H4 (cell line): ENCODE measurements around the gene FAM9A. TPM values are rescaled to one million over a fixed set of nuclear protein-coding genes. Genes with fewer than 3 reads are reported as not detected.
"Not testable (repeated sequence)": the region's sequence is repeated elsewhere in the genome, so short reads cannot be mapped to it uniquely, and the experiment has no call there.

Experiments
- DNase-seq: peaks from one replicate; pipeline ENCODE4 v3.0.0-alpha.2; 2015; ENCODE audit warnings: low spot score
- total RNA-seq: library from RNA; depleted of rRNA; stranded (reverse); fragments of >200 nt; shearing (Covaris generic); gene quantifications from 2 replicates; pipeline ENCODE4 v1.2.3, GENCODE V29; 2014

Gene FAM9A
- total RNA-seq, 1 experiment from 2014 or later = not detected

DNA sequence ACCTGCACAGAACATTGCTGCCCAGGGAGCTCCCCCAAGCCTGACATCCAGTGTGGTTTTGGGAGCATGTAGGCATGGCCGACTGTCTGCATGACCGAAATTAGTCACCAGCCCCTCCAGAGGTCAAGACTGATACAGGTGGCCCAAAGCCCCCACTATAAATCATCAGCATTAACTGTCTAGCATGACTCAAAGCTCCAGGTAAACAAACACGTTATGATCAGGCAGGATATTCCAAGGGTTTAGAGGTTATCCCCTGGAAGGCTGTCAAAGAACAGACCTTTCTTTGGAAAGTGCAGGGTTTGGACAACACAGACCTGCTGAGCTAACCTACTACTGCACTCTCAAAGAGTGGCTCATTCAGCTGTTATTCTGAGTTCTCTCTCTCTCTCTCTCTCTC is 2.1 kb upstream of the FAM9A start:
- no peak for DNase-seq

DNA sequence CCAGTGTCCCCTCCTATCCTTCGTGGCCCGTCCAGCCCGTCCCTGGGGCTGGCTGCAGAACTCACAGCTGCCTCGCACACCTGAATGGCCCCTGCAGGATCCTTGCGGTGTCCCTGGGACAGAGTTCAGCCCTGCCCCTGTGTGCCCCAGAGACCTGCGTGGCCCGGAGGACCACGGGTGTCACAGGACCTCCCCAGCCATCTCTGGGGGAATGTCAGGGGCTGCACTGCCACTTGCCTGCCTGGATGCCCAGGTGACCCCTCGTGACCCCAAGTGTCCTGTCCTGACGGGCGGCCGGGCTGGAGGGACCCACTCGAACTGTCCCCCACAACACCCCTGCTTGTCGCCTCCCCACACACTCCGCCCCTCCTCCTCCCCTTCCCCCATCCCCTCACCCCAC is 832 bp downstream of the FAM9A start:
- DNase-seq = not testable (repeated sequence)

DNA sequence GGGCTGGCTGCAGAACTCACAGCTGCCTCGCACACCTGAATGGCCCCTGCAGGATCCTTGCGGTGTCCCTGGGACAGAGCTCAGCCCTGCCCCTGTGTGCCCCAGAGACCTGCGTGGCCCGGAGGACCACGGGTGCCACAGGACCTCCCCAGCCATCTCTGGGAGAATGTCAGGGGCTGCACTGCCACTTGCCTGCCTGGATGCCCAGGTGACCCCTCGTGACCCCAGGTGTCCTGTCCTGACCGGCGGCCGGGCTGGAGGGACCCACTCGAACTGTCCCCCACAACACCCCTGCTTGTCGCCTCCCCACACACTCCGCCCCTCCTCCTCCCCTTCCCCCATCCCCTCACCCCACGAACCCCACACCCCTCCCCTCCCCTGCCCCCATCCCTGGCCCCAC is 1.9 kb downstream of the FAM9A start:
- DNase-seq = not testable (repeated sequence)

DNA sequence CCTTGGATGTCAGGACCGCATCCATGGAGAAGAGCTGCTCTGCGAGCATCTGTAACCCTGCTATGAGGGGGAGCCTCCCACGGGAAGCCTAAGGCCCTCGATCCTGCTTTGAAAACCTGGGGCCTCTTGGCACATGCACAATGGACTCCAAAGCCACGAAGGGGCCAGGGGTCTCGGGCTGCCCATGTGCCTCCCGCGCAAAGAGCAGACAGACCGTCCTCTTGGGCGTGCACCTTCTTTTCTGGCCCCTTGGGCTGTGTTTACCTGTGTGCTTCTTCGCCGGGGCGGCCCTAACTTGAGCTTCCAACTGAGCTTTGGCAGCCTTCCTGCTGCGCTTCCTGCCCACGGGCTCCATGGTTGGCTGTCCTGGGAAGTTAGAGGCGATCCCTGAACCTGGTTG is 2.5 kb downstream of the FAM9A start:
- not testable (repeated sequence) for DNase-seq

DNA sequence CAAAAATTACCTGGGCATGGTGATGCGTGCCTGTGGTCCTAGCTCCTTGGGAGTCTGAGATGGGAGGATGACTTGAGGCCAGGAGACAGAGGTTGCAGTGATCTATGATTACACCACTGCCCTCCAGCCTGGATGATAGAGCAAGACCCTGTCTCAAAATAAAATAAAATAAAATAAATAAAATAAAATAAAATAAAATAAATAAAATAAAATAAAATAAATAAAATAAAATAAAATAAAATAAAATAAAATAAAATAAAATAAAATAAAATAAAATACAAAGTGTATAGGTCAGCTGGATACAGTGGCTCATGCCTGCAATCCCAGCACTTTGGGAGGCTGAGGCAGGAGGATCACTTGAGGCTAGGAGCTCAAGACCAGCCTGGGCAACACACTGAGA is 14.1 kb downstream of the FAM9A start:
- not testable (repeated sequence) for DNase-seq

DNA sequence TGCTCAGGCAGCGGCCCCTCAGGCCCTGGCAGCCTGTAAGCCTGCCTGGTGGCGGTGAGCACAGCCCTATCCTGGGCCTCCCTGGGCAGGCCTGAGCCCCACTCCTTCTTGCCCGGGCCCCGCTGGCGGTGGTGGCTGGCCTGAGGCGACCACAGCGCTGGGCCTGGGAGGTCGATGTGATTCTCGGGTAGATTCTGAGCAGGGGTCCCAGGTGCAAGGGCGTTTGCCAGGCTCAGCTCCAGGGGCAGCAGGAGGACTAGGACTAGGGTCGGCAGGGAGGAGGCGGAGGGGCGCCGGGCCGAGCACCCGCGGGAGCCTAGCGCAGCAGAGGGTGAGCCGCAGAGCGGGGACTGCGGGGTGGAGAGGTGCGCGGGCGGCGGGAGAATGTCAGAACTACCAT is 17.0 kb downstream of the FAM9A start:
- DNase-seq = no peak

DNA sequence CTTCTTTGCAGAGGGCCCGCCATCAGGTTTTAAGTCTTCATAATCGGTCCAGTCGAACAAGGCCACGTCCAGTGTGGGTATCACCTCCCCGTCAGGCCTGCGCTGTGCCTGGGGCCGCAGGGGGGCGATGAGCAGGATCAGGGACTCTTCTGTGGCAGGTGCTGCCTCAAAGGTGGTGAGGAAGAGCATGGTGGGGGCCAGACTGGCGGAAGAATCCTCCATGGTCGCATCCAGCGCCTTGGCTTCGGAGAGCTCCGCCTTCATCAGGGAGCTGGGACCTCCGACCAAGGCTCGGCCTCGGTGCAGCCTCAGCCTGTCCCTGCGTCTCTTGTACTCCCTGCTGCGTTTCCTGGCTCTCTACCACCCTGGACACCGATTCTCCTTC is 17.5 kb downstream of the FAM9A start:
- no peak for DNase-seq

DNA sequence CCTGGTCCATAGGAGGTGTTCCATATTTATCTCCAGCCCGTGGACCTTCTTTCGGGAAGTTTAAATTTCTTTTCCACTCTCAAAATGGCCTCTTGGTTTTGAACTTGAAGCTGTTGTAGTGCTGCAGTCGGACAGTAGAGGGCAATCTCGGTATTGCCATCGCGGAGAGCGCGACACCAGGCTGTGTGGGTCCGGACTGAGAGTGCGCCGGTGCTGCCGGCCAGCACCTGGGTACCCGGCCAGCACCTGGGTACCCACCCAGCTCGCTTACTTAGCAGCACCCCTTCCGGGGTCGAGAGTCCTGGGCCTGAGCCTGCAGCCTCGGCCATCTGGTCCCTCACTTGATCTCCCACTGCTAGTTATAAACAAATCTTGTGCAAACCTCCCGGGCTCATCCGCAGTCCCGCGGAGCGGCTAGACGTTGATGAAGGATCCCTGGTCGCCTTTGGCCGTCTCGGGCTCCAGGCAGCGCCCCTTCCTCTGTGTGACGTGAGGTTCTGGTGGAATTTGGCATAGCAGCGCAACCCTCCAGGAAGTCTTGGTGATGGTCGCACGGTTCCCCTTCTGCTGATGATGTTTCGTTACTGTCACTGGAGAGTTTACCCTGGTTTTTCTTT is 18.0 kb downstream of the FAM9A start:
- DNase-seq = peak; percentile 19

DNA sequence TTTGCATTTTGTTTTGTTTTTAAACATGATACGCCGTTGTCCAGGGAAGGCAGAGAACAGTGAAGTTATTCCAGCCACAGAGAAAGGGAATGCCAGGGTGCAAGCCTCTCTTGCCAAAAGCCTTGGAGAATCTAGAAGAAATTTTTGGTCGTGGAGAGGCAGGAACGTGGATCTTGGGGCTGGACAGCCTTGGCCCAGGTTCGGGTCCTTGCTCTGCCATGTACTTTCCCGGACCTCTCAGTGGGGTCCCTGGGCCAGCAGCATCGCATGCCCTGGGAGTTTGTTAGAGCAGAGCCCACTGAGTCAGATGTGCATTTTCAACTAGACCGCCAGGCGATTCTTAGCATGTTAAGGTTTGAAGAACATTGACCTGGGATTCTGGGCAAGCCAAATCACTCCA is 18.6 kb downstream of the FAM9A start:
- DNase-seq = no peak

DNA sequence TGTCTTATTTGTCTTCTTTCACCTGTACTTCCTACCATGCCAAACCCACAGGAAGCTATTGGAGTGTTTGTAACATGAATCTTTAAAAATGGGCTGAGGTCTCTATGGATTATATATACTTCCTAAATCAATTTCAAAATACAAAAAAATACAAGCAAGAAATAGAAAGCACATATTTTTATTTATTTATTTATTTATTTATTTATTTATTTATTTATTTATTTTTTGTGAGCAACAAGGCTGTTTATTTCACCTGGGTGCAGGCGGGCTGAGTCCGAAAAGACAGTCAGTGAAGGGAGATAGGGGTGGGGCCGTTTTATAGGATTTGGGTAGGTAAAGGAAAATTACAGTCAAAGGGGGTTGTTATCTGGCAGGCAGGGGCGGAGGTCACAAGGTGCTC is 19.3 kb downstream of the FAM9A start:
- DNase-seq = not testable (repeated sequence)

DNA sequence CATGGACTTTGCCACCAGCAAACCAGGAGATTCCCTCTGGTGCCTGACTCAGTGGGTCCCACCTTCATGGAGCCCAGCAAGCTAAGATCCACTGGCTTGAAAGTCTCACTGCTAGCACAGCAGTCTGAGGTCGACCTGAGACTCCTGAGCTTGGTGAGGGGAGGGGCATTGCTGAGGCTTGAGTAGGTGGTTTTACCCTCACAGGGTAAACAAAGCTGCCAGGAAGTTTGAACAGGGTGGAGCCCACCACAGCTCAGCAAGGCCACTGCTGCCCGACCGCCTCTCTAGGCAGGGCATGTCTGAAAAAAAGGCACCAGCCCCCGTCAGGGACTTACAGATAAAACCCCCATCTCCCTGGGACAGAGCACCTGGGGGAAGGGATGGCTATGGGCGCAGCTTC is 28.1 kb downstream of the FAM9A start:
- DNase-seq = no peak

DNA sequence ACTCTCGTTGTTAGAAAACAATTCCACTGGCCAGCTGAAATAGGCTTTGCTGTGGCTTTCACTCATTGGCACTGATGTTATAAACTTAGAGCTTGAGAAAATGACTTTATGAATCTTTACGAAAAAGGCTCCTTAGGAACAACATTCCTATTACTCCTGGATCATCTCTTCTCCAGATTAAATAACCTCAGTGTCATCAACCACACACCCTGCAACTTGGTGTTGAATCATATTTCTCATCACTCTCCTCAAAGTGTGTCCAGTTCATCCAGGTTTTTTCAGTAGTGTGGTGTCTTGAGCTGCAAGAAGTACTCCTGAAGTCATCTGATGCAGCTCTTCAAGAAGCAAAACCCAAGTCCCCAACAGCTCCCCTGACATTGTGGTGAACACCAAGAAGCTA is 41.2 kb downstream of the FAM9A start:
- no peak for DNase-seq

DNA sequence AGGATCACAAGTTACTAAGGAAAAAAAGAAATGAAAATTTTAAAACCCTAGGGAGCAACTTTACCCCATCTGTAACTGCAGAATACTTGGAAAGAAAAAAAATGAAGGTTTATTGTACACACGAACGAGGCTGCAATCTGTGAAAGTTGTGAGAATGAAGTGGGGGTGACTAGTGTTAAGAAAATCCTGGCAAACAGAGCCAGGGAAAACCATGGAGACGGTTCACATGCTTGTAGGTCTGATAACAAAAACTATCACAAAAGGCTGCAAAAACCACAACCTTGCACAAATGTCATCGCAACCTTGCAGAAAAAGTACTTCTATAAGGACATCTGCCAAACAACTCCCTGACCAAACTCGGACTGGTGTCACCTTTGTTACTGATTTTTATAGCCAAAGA is 42.5 kb downstream of the FAM9A start:
- not testable (repeated sequence) for DNase-seq

DNA sequence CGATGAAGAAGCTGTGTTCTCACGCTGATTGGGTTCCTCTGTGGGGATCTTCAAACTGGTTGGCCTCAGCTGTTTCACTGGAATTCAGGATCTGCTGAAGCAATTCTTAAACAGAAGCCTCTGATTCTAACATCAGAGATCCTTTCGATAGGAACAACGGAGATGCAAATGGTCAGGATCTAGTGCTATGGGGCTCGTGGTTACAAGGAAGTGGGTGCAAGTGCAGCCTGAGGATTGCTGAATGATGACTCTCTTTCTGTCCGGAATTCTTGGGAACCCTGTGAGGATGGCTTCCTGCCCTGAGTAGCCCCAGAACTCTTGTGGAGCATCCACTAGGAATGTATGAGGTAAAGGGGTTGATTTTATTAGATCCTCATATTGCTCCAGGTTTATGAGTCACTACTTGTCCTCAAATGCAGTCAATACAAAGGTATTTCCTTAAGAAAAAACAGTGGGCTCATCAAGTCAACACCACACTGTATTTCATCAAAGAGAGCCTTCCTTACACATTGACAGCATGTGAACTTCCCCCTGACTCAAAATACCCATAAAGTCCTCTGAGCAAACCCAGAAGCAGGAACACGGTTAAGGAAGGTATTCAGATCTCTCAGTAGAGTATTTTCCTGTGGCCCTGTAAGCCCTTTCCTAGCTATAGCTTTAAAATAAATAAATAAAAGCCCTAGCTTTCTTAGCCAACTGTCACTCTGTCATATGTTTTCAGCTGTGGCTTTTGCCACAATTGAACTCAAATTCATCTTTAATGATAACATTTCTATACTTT is 43.4 kb downstream of the FAM9A start:
- peak; percentile 7 for DNase-seq

DNA sequence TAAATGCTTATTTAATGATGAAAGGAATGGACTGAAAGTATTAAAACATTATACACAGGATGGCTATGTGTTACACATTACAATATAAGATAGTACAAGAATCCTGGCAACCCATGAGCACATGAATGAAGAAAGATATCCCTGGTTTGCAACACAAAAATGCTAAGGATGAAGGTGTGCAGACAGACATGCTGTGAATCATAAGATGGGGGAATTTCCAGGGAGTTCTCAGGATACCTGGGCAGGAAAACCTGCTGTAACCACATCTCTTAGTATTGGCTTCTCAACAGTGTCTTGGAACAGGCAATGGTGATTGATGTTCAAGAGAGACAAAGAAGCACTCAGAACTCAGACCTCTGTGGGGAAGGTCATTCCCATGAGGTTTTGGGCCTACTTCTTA is 45.4 kb downstream of the FAM9A start:
- DNase-seq = no peak

DNA sequence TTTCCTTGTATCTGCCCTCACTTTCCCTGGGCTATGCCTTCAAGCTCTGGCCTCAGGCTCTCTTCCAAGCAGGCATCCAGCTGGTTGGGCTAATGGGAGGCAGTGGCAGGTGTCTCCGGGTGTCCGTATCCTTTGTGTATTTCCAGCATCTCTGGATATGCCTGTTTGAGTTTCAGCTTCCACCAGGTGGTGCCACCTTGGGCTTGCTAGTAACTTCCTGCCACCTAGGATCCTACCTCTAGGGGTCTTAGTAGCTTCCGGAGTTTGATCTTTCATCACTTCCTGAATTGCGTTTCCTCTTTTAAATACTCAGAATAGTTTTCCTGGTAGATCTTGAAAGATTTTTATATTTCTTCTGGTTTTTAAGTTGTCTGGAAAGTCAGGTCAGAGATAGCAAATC is 46.1 kb downstream of the FAM9A start:
- DNase-seq = peak; percentile 29

DNA sequence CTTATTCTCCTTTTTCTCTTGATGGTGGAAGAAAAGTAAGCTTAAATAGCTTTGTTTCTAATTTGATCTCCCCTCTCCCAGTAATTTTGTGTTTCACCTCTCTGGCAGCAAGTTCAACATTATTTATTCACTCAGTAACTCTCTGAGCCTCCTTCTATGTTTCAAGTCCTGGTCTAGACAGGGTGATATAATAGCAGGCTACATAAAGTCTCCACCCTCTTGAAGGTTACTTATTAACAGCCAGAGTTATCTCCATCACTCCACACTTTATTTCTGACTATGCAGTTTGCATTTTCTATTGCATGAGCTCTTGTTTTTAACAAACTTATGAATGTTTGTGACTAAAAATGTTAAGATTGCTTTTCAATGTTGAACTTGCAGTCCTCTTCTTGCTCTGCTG is 51.5 kb downstream of the FAM9A start:
- DNase-seq = no peak

DNA sequence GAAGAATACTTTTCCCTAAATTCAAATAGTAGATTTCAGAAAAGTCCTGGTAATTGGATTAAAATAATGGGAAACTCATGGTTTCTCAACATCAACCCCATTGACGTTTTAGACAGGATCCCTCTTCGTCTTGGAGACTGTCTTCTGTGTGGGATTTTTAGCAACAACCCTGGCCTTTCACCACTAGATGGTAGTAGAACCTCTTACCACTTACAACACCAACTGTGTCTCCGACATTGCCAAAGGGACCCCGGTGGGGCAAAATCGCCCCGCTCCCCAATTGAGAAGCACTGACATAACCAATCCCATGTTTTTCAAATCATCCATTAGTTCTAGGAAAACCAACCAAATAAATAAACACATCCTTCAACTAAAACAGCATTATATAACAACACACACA is 52.3 kb downstream of the FAM9A start:
- DNase-seq = peak; percentile 37

DNA sequence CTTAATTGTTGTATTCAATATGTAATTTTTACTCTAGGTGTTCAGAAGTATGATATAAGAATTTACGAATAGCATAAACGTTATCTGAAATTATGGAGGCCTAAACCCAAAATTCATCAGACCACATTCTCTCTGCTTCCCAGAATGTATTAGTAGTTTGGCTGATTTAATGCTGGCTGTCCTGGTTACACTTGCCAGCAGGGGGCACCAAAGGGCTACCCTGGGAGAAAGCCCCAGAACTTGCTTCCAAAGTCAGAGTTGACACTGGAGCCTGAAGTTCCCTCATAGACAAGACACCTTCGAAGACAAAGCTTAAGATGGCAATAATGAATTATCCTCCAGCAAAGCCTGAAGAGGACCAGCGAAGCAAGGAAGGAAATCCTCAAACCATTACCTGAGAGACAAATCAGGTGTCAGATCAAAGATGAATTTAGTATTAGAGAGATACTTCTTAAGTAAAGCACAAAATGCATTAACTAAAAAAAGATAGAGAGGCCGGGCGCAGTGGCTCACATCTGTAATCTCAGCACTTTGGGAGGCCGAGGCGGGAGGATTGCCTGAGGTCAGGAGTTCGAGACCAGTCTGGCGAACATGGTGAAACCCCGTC is 58.0 kb downstream of the FAM9A start:
- DNase-seq = peak; percentile 26

DNA sequence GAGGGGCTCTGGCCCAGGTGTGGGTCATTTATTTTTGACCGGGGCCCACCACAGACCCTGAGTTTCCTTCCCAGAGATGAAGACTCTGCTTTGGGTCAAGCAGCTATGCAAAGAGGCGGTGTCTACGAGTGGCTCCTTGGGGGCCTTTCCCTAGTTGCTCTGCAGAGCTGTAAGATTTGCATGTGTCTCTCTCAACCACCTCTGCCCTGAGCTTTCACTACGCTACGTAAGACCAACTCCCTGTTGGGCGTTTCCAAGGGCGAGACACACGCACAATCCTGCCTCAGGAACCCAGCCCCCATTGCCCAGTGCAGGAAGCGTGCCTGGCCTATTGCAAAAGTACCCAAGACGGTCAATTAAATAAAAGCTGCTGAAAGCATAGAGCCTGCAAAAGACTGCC is 59.2 kb downstream of the FAM9A start:
- DNase-seq = no peak
